Measurements from ENCODE around the gene DDX59.

DDX59 gene

GRCh38 chr1:200653022-200653462 is 16.7 kb downstream of the DDX59 start:
- DNase-seq (ENCODE audit: low read depth, low spot score) = no peak
- H3K4me3 ChIP-seq (ENCODE audit: low read length) = no peak overlapping the region
- H3K27ac ChIP-seq (ENCODE audit: low read length) = no peak overlapping the region
- WGBS (ENCODE audit: insufficient coverage, insufficient read length) = no CpG with 5 or more reads among the region's 5 CpGs
- no peaks in the 10 kb centered on the region; the same call in 1 of the 2 replicates for H3K9me3 ChIP-seq (ENCODE audit: control insufficient read depth, insufficient read depth, low read length)
- H3K36me3 ChIP-seq (ENCODE audit: control insufficient read depth, insufficient read depth, low read length) = peaks cover 2% of the 10 kb centered on the region; the same call in 1 of the 2 replicates
- no peaks in the 10 kb centered on the region for H3K27me3 ChIP-seq (ENCODE audit: control insufficient read depth, insufficient read depth, low read length)
- H3K4me1 ChIP-seq (ENCODE audit: control insufficient read depth, insufficient read depth, low read length) = no peaks in the 10 kb centered on the region

- WGBS (ENCODE audit: insufficient coverage, insufficient read length) = no CpG with 5 or more reads among the region's 1 CpG
- Histone ChIP-seq H3K27ac (ENCODE audit: low read length) (no peak overlapping the region), H3K9me3 (ENCODE audit: control insufficient read depth, insufficient read depth, low read length) (no peaks in the 10 kb centered on the region; the same call in 1 of the 2 replicates), H3K4me1 (ENCODE audit: control insufficient read depth, insufficient read depth, low read length) (no peaks in the 10 kb centered on the region), H3K4me3 (ENCODE audit: low read length) (no peak overlapping the region), H3K27me3 (ENCODE audit: control insufficient read depth, insufficient read depth, low read length) (no peaks in the 10 kb centered on the region), H3K36me3 (ENCODE audit: control insufficient read depth, insufficient read depth, low read length) (no peaks in the 10 kb centered on the region; the same call in 1 of the 2 replicates)
- no peak for DNase-seq (ENCODE audit: low read depth, low spot score)
Measured at GRCh38 chr1:200652378-200652777, 17.3 kb downstream of the DDX59 start.

GRCh38 chr1:200646515-200646914 is 23.2 kb downstream of the DDX59 start:
- no peaks in the 10 kb centered on the region for H3K27me3 ChIP-seq (ENCODE audit: control insufficient read depth, insufficient read depth, low read length)
- no peaks in the 10 kb centered on the region for H3K9me3 ChIP-seq (ENCODE audit: control insufficient read depth, insufficient read depth, low read length)
- no peak for DNase-seq (ENCODE audit: low read depth, low spot score)
- no peaks in the 10 kb centered on the region for H3K36me3 ChIP-seq (ENCODE audit: control insufficient read depth, insufficient read depth, low read length)
- no CpG with 5 or more reads among the region's 4 CpGs for WGBS (ENCODE audit: insufficient coverage, insufficient read length)
- H3K4me1 ChIP-seq (ENCODE audit: control insufficient read depth, insufficient read depth, low read length) = no peaks in the 10 kb centered on the region
- no peak overlapping the region for H3K4me3 ChIP-seq (ENCODE audit: low read length)
- H3K27ac ChIP-seq (ENCODE audit: low read length) = no peak overlapping the region

GRCh38 chr1:200644021-200644420 is 25.7 kb downstream of the DDX59 start:
- no peaks in the 10 kb centered on the region for H3K27me3 ChIP-seq (ENCODE audit: control insufficient read depth, insufficient read depth, low read length)
- H3K9me3 ChIP-seq (ENCODE audit: control insufficient read depth, insufficient read depth, low read length) = no peaks in the 10 kb centered on the region
- DNase-seq (ENCODE audit: low read depth, low spot score) = no peak
- H3K27ac ChIP-seq (ENCODE audit: low read length) = no peak overlapping the region
- no peaks in the 10 kb centered on the region for H3K36me3 ChIP-seq (ENCODE audit: control insufficient read depth, insufficient read depth, low read length)
- no peaks in the 10 kb centered on the region for H3K4me1 ChIP-seq (ENCODE audit: control insufficient read depth, insufficient read depth, low read length)
- H3K4me3 ChIP-seq (ENCODE audit: low read length) = no peak overlapping the region

GRCh38 chr1:200642481-200642880 is 27.2 kb downstream of the DDX59 start:
- DNase-seq (ENCODE audit: low read depth, low spot score) = no peak
- Histone ChIP-seq H3K4me1 (ENCODE audit: control insufficient read depth, insufficient read depth, low read length) (no peaks in the 10 kb centered on the region), H3K9me3 (ENCODE audit: control insufficient read depth, insufficient read depth, low read length) (no peaks in the 10 kb centered on the region), H3K27ac (ENCODE audit: low read length) (no peak overlapping the region), H3K27me3 (ENCODE audit: control insufficient read depth, insufficient read depth, low read length) (no peaks in the 10 kb centered on the region), H3K4me3 (ENCODE audit: low read length) (no peak overlapping the region), H3K36me3 (ENCODE audit: control insufficient read depth, insufficient read depth, low read length) (no peaks in the 10 kb centered on the region)
- no CpG with 5 or more reads among the region's 6 CpGs for WGBS (ENCODE audit: insufficient coverage, insufficient read length)

GRCh38 chr1:200640963-200641401 is 28.7 kb downstream of the DDX59 start:
- Histone ChIP-seq H3K36me3 (ENCODE audit: control insufficient read depth, insufficient read depth, low read length) (no peaks in the 10 kb centered on the region), H3K4me1 (ENCODE audit: control insufficient read depth, insufficient read depth, low read length) (no peaks in the 10 kb centered on the region), H3K4me3 (ENCODE audit: low read length) (no peak overlapping the region), H3K9me3 (ENCODE audit: control insufficient read depth, insufficient read depth, low read length) (no peaks in the 10 kb centered on the region), H3K27ac (ENCODE audit: low read length) (no peak overlapping the region), H3K27me3 (ENCODE audit: control insufficient read depth, insufficient read depth, low read length) (no peaks in the 10 kb centered on the region)
- no CpG with 5 or more reads among the region's 5 CpGs for WGBS (ENCODE audit: insufficient coverage, insufficient read length)
- no peak for DNase-seq (ENCODE audit: low read depth, low spot score)

GRCh38 chr1:200640373-200640962 is 29.2 kb downstream of the DDX59 start:
- no peak for DNase-seq (ENCODE audit: low read depth, low spot score)
- Histone ChIP-seq H3K36me3 (ENCODE audit: control insufficient read depth, insufficient read depth, low read length) (no peaks in the 10 kb centered on the region), H3K9me3 (ENCODE audit: control insufficient read depth, insufficient read depth, low read length) (no peaks in the 10 kb centered on the region), H3K27me3 (ENCODE audit: control insufficient read depth, insufficient read depth, low read length) (no peaks in the 10 kb centered on the region), H3K4me1 (ENCODE audit: control insufficient read depth, insufficient read depth, low read length) (no peaks in the 10 kb centered on the region), H3K27ac (ENCODE audit: low read length) (no peak overlapping the region), H3K4me3 (ENCODE audit: low read length) (no peak overlapping the region)
- WGBS (ENCODE audit: insufficient coverage, insufficient read length) = 100% methylated on average over 1 of the region's 4 CpGs

- no peak overlapping the region for H3K4me3 ChIP-seq (ENCODE audit: low read length)
- H3K4me1 ChIP-seq (ENCODE audit: control insufficient read depth, insufficient read depth, low read length) = no peaks in the 10 kb centered on the region; the same call in 1 of the 2 replicates
- no peaks in the 10 kb centered on the region for H3K27me3 ChIP-seq (ENCODE audit: control insufficient read depth, insufficient read depth, low read length)
- no peaks in the 10 kb centered on the region for H3K36me3 ChIP-seq (ENCODE audit: control insufficient read depth, insufficient read depth, low read length)
- no CpG with 5 or more reads among the region's 7 CpGs for WGBS (ENCODE audit: insufficient coverage, insufficient read length)
- no peaks in the 10 kb centered on the region; the same call in 1 of the 2 replicates for H3K9me3 ChIP-seq (ENCODE audit: control insufficient read depth, insufficient read depth, low read length)
- no peak for DNase-seq (ENCODE audit: low read depth, low spot score)
- no peak overlapping the region for H3K27ac ChIP-seq (ENCODE audit: low read length)
Measured at GRCh38 chr1:200638073-200638472, 31.6 kb downstream of the DDX59 start.

- Histone ChIP-seq H3K27ac (ENCODE audit: low read length) (no peak overlapping the region), H3K9me3 (ENCODE audit: control insufficient read depth, insufficient read depth, low read length) (no peaks in the 10 kb centered on the region; the same call in 1 of the 2 replicates), H3K4me1 (ENCODE audit: control insufficient read depth, insufficient read depth, low read length) (no peaks in the 10 kb centered on the region; the same call in 1 of the 2 replicates), H3K27me3 (ENCODE audit: control insufficient read depth, insufficient read depth, low read length) (no peaks in the 10 kb centered on the region), H3K36me3 (ENCODE audit: control insufficient read depth, insufficient read depth, low read length) (no peaks in the 10 kb centered on the region), H3K4me3 (ENCODE audit: low read length) (no peak overlapping the region)
- DNase-seq (ENCODE audit: low read depth, low spot score) = no peak
- no CpG with 5 or more reads among the region's 2 CpGs for WGBS (ENCODE audit: insufficient coverage, insufficient read length)
Measured at GRCh38 chr1:200636681-200637080, 33.0 kb downstream of the DDX59 start.

GRCh38 chr1:200634261-200635122 is 35.2 kb downstream of the DDX59 start:
- WGBS (ENCODE audit: insufficient coverage, insufficient read length) = no CpG with 5 or more reads among the region's 2 CpGs
- DNase-seq (ENCODE audit: low read depth, low spot score) = no peak

More at GRCh38 chr1:200634261-200635122, 35.2 kb downstream of the DDX59 start:
- Histone ChIP-seq H3K27me3 (ENCODE audit: control insufficient read depth, insufficient read depth, low read length) (no peaks in the 10 kb centered on the region), H3K9me3 (ENCODE audit: control insufficient read depth, insufficient read depth, low read length) (no peaks in the 10 kb centered on the region; the same call in 1 of the 2 replicates), H3K4me1 (ENCODE audit: control insufficient read depth, insufficient read depth, low read length) (no peaks in the 10 kb centered on the region; the same call in 1 of the 2 replicates), H3K36me3 (ENCODE audit: control insufficient read depth, insufficient read depth, low read length) (no peaks in the 10 kb centered on the region), H3K4me3 (ENCODE audit: low read length) (no peak overlapping the region), H3K27ac (ENCODE audit: low read length) (no peak overlapping the region)
